Measurements from ENCODE around the gene OLFM1. TPM values are rescaled to one million over a fixed set of nuclear protein-coding genes. Genes with fewer than 3 reads are reported as not detected.
"Not testable (repeated sequence)": the region's sequence is repeated elsewhere in the genome, so short reads cannot be mapped to it uniquely, and the experiment has no call there.

OLFM1 gene
- total RNA-seq, 1 donor from 2014 or later: not detected

DNA sequence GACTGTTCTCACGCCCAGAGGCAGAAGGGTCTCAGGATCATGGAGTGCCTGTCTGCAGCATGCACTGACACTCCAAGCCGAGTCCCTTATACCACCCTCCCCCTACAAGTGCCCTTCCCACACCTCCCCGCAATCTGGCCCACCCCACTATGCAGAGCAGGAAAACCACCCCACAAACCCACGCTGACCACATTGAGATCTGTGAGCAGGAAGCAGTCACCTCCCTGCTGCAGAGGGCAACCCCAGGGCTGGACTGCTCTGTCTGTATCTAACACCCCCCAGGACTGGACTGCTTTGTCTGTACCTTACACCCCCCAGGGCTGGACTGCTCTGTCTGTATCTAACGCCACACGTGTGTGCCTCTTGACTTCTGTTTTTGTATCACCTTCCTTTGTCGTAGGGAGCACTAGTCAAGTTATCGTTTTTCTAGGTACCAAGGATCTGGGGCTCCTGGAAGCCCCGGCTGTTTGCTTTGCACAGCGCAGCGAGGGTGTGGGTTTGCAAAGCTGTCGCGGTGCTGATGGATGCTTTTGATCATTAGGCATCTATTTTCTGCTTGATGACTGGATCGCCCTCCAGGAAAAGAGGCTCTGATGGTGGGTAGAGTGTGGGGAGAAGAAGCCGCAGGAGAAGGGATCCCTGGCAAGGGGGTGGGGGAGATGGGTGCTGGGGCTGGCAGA is 21.5 kb downstream of the OLFM1 start:
- no peak for TF ChIP-seq CTCF (IDR thresholded peaks at IDR 0.05)
- H3K4me3 Mint-ChIP-seq: no peak overlapping the region
- ChIA-PET CTCF (no interaction called here), POLR2A (no interaction called here)
- peak overlapping the region; percentile 32 for H3K27ac Mint-ChIP-seq
- H3K27me3 Mint-ChIP-seq: peaks cover 30% of the 10 kb centered on the region
- H3K9me3 Mint-ChIP-seq: no peaks in the 10 kb centered on the region
- H3K36me3 Mint-ChIP-seq (ENCODE audit: low read depth): no peaks in the 10 kb centered on the region
- intact Hi-C loops (cut with micrococcal nuclease): loop anchor here (5.0 kb wide), 1 partner anchor 562 kb away; no protein-coding TSS in a partner anchor
- DNase-seq (no peak), ATAC-seq (ENCODE audit: low read depth) (no peak)
- H3K4me1 Mint-ChIP-seq: no peaks in the 10 kb centered on the region

DNA sequence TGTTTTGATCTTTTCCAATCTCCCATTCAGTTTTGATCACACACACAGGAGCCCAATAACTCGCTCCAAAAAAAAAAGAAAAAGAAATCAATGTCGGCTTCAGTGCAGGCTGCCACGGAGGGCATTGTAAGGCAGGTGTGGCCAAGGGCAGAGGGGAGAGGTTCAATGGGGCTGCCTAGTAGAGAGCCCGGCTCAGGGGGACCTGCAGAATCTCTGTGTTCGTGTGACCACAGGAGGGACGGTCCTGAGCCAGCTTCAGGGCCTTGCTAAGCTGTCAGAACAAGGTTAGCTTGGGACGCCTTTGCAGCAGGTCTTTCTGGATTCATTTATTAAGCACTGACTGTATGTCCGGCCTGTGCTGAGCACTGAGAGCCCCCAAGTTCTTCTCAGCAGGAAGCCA is 22.2 kb downstream of the OLFM1 start:
- no peaks in the 10 kb centered on the region for H3K9me3 Mint-ChIP-seq
- no peak for TF ChIP-seq CTCF (IDR thresholded peaks at IDR 0.05)
- no peaks in the 10 kb centered on the region for H3K36me3 Mint-ChIP-seq (ENCODE audit: low read depth)
- no peaks in the 10 kb centered on the region for H3K4me1 Mint-ChIP-seq
- intact Hi-C loops (cut with micrococcal nuclease): loop anchor here (5.0 kb wide), 1 partner anchor 562 kb away; no protein-coding TSS in a partner anchor
- POLR2A ChIA-PET: no interaction called here
- no peak overlapping the region for H3K4me3 Mint-ChIP-seq
- H3K27me3 Mint-ChIP-seq: peaks cover 29% of the 10 kb centered on the region
- no peak for ATAC-seq (ENCODE audit: low read depth)
- CTCF ChIA-PET: no interaction called here
- DNase-seq: no peak
- no peak overlapping the region for H3K27ac Mint-ChIP-seq

- ChIA-PET CTCF (no interaction called here), POLR2A (no interaction called here)
- Mint-ChIP-seq H3K27me3 (peaks cover 27% of the 10 kb centered on the region), H3K4me1 (no peaks in the 10 kb centered on the region), H3K4me3 (no peak overlapping the region), H3K27ac (no peak overlapping the region), H3K36me3 (ENCODE audit: low read depth) (no peaks in the 10 kb centered on the region), H3K9me3 (no peaks in the 10 kb centered on the region)
- ATAC-seq (ENCODE audit: low read depth): no peak
- no peak for DNase-seq
- intact Hi-C loops (cut with micrococcal nuclease): no loop called here
- no peak for TF ChIP-seq CTCF (IDR thresholded peaks at IDR 0.05)
These were observed 22.9 kb downstream of the OLFM1 start for GRCh38 chr9:135110416-135110815.

- H3K27ac Mint-ChIP-seq; H3K36me3 Mint-ChIP-seq (ENCODE audit: low read depth); CTCF ChIA-PET; POLR2A ChIA-PET; ATAC-seq (ENCODE audit: low read depth); DNase-seq; H3K4me3 Mint-ChIP-seq; H3K4me1 Mint-ChIP-seq; intact Hi-C loops (cut with micrococcal nuclease); H3K9me3 Mint-ChIP-seq: not testable (repeated sequence)
- H3K27me3 Mint-ChIP-seq: peaks cover 23% of the 10 kb centered on the region
These were observed 24.1 kb downstream of the OLFM1 start for GRCh38 chr9:135111600-135111999.

- ChIA-PET CTCF (no interaction called here), POLR2A (no interaction called here)
- no peak overlapping the region for H3K27ac Mint-ChIP-seq
- intact Hi-C loops (cut with micrococcal nuclease): no loop called here
- H3K27me3 Mint-ChIP-seq: peaks cover 3% of the 10 kb centered on the region
- ATAC-seq (ENCODE audit: low read depth) (no peak), DNase-seq (no peak)
- no peaks in the 10 kb centered on the region for H3K9me3 Mint-ChIP-seq
- H3K36me3 Mint-ChIP-seq (ENCODE audit: low read depth): no peaks in the 10 kb centered on the region
- H3K4me3 Mint-ChIP-seq: no peak overlapping the region
- no peaks in the 10 kb centered on the region for H3K4me1 Mint-ChIP-seq
- no peak for TF ChIP-seq CTCF (IDR thresholded peaks at IDR 0.05)
These were observed 28.9 kb downstream of the OLFM1 start for GRCh38 chr9:135116371-135116770.

- H3K4me3 Mint-ChIP-seq: no peak overlapping the region
- H3K27ac Mint-ChIP-seq: no peak overlapping the region
- CTCF ChIA-PET: no interaction called here
- ATAC-seq (ENCODE audit: low read depth) (no peak), DNase-seq (no peak)
- H3K36me3 Mint-ChIP-seq (ENCODE audit: low read depth): no peaks in the 10 kb centered on the region
- TF ChIP-seq CTCF (IDR thresholded peaks at IDR 0.05): no peak
- intact Hi-C loops (cut with micrococcal nuclease): no loop called here
- no peaks in the 10 kb centered on the region for H3K4me1 Mint-ChIP-seq
- POLR2A ChIA-PET: no interaction called here
- no peaks in the 10 kb centered on the region for H3K9me3 Mint-ChIP-seq
- H3K27me3 Mint-ChIP-seq: peaks cover 3% of the 10 kb centered on the region
These were observed 29.4 kb downstream of the OLFM1 start for GRCh38 chr9:135116881-135117280.

Data from activated B cell treated with CpG ODN at 0.5 μM for 24 hours (primary cell).